Activated CD4-positive, alpha-beta T cell treated with anti-CD3 and anti-CD28 coated beads for 1 hour (primary cell): ENCODE data around the gene PGBD1.

ENCODE experiments used
- DNase-seq: peaks from one replicate; pipeline ENCODE4 v3.0.0-alpha.2; 2020

PGBD1 gene

GRCh38 chr6:28281288-28282064, at the start of gene PGBD1:
TSS of gene PGBD1 (plus strand) at chr6:28281572. CDS start at chr6:28283814, 2,242 bp downstream.
- peak; percentile 24 for DNase-seq

- DNase-seq = no peak
Observed at GRCh38 chr6:28232785-28233184, 48.6 kb upstream of the PGBD1 start.

DNA sequence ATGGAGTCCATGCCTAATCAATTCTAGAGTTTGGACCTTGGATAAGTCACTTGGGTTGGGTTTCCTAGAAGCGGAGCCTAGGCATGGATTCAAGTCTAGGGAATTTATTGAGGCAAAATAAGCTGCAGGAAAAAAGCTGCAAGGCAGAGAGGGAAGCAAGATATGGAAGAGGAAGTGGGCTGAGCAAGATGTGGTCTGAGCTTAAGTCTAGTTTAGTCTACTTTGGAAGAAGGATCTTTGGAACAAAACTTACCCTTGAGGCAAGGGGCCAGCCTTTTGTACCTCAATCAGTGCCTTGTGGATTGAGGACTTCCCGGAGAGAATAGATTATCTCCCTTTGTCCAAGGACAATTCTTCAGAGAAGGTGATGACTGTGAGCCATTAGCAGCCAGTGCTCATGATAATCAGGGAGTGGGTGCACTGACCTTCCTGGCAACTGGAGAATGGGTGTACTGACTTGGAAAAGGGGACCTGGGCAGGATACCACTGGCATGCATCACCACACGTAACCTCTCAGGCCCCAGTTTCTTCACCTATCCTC, 45.4 kb upstream of the PGBD1 start:
- DNase-seq = no peak

DNA sequence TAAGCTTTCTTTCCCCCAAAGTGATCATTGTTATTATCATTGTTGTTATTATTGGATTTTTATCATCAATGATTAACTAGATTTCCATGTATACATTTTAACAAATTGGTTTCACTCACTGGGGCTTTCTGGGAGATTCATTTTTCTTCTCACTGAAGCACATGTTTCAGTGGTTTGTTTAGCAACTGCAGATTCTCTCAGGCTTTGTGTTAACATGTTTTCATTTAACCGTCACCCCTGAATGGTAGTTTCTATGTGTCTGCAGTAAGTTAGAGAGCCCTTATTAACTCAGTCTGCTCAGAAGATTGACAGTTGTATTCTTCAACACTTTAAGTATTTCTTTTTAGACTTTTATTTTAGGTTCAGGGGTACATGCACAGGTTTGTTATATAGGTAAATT, 41.7 kb upstream of the PGBD1 start:
- DNase-seq = no peak

DNA sequence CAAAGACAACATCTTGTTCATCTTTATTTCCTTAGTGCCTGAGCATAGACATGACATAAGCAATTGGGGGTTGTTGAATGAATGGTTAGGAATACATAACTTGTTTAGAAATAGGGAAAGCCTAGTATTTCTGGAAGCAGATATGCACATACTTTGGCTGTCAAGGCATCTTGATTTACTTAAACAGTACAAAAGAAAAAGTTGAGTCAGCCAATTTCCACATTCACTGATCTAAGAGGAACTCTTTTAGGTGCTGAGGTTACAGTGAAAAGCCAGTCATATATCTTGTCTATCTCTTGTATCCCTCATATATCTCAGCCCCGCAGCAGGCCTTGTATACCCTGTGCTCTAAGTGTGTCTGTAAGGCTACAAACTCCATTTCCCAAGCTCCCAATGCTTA, 40.9 kb upstream of the PGBD1 start:
- no peak for DNase-seq

GRCh38 chr6:28243946-28244345, 37.4 kb upstream of the PGBD1 start:
- no peak for DNase-seq

DNA sequence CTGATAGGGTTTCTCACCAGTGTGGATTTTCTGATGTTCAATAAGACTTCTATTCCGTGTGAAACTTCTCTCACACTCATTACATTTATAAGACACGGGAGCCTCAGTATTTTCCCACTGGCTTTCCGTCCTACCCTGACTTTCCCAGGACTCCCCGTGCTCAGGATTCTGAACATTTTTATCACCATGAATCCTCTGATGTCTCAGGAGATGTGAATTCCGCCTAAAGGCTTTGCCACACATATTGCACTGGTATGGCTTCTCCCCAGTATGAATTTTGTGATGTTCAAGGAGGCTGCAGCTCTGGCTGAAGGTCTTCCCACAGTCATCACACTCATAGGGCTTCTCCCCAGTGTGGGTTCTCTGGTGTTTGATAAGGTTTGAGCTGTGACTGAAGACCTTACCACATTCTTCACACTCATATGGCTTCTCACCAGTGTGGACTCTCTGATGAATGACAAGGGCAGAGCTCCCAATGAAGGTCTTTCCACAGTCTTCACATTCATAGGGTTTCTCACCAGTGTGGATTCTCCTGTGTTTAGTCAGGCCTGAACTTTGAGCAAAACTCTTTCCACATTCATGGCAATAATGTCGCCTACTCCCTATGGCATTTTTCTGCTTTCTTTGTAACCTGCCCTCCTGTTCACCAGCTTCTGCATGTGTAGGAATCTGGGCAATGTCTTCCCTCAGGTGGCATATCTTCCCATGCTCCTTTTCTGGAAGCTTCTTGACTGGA, 36.0 kb upstream of the PGBD1 start:
- no peak for DNase-seq

GRCh38 chr6:28248916-28249315, 32.5 kb upstream of the PGBD1 start:
- DNase-seq = no peak

DNA sequence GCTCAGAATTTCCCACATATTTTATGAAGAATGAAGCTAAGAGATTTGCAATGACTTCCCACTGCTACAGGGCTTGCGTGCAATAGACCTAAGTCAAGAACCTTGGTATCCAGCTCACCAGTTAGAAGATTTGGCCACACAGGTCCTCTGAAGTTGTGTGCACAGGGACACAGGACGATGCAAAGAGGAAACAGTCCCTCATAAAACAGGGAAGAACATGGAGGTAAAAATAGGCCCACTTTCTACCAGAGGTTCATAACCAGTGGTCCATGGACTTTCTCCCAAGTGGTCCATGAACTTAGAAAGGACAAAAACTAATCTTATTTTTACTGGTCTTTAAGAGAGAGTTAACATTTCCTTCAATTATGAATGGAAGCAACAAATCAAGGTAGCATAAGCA, 30.6 kb upstream of the PGBD1 start:
- no peak for DNase-seq

- DNase-seq = no peak
Observed at GRCh38 chr6:28251661-28252008, 29.7 kb upstream of the PGBD1 start.

DNA sequence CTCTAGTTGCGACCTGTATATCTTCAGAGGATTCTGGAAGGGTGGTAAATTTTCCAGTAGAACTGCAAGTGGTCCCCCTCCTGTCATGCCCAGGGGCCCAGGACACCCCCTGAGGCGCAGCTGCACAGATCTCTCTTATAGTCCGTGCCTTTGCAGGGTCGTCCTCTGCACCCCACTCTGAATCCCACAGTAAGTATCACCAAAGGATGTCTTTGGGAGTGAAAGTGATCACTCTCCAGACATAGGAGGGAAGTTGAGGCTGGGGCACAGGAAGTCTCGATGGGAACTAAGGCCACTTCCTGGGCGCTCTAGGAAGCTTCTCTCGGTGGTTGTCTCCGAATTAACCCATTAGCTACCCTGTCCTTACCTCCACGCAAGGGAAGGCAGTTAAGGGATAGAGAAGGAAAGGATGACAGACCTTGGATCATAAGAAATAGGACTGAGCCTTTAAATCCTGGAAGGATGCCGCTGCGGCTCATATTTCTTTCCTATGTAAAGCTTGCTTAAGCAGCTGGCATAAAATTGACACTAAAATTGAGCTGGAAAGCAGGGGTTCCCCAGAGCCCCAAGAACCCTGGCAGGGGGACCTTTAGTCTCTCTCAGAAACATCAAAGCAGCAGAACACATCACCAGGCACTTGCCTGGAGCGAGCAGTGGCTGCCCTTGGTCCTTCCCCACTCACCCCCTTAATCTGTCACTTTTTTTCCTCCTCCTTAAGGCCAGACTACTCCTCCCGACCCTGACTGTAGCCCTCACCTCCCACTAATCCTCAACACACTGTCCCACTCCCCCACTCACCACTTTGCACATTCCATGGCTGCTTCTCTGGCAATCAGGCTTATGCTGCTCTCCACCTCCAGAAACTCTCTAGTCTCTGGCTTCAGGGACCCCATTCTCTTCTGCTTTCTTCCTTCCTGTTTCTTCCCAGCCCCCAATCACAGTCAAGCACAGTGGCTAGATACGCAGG, 29.1 kb upstream of the PGBD1 start, which contains the start of gene ZKSCAN4:
Gene ZKSCAN4, minus strand, starts transcription at position 261 of the 967 bp plus-strand sequence. CDS start 289 bp downstream, outside the sequence.
- DNase-seq = peak; percentile 67

DNA sequence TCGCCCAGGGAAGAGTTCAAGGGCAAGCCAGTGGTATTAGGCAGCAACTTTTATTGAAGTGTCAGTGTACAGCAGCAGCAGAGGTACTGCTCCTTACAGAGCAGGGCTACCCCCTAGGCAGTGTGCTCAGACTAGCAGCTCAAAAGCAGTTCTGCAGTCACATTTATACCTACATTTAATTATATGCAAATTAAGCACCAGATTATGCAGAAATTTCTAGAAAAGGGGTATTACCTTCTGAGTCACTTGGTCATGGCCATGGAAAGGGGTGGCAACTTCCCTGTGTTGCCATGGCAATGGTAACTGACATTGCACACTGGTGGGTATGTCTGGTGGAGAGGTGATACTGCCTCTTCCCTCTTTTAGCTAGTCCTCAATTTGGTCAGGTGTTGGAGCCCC, 27.3 kb upstream of the PGBD1 start:
- no peak for DNase-seq

DNA sequence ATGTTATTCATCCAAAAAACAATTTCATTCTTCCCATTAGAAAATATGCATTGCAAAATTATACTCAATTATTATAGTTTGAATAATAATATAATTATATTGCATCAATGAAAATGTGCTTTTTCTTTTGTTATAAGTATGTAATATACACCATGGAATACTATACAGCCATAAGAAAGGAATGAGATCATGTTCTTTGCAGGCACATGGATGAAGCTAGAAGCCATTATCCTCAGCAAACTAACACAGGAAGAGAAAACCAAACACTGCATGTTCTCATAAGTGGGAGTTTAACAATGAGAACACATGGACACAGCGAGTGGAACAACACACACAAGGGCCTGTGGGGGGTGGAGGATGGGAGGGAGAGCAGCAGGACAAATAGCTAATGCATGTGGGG, 24.3 kb upstream of the PGBD1 start:
- no peak for DNase-seq

DNA sequence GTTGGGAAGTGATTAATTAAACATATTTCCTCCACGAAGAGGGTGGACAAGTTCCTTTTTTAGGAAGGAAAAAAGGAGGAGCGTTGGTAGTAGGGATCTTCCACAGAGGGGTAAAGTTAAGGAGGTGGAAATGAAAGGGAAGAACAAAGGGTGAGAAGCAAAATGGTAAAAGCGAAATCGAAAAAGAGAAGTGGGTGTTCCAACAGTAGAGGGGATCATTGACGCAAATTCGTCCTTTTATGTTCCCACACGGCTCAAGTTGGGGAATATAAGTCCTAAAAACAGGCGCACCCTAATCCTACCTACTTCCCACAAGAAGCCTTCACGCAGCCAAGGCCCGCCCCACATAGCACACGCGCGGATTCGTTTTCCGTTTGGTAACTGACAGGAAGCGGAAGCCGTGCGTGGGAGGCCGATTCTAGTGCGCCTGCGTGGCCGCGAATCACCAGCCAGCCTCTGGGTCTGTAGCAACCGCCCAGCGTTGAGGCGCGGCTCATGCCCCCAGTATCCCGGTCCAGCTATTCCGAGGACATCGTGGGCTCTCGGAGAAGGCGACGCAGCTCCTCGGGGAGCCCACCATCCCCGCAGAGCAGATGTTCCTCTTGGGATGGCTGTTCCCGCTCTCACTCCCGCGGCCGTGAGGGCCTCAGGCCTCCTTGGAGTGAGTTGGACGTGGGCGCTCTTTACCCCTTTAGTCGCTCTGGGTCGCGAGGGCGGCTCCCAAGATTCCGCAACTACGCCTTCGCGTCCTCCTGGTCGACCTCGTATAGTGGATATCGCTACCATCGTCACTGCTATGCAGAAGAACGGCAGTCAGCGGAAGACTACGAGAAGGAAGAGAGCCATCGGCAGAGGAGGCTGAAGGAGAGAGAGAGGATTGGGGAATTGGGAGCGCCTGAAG, 22.2 kb upstream of the PGBD1 start, which contains the start of gene NKAPL:
Gene NKAPL, plus strand, starts transcription at position 421 of the 901 bp plus-strand sequence. Its CDS starts 75 bp downstream, at position 496.
- peak; percentile 47 for DNase-seq

DNA sequence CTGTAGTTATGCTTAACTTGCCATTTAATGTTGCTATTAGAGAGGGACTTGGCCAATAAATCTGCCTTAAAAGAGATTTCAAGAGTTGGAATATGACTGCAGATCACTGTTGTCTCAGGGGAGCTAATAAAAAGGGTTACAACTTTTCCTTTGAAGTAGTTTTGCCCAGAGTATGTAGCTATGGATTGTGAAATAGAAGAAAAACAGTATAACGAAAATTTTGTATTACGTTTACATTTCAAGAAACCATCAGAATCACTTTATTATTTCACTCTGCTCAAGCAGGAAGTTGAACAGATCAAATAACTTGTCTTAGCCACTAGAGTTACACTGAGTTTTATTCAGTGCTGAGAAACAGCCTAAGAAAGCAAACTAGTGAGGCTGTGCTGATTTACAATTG, 17.4 kb upstream of the PGBD1 start:
- DNase-seq = no peak

GRCh38 chr6:28264834-28265401, 16.5 kb upstream of the PGBD1 start:
- DNase-seq = no peak

GRCh38 chr6:28266563-28266961, 14.8 kb upstream of the PGBD1 start:
- DNase-seq = no peak

GRCh38 chr6:28266962-28267694, 14.2 kb upstream of the PGBD1 start, which contains the start of gene ZSCAN26:
TSS of gene ZSCAN26 (plus strand) at chr6:28267143. CDS start at chr6:28271920, 4,777 bp downstream.
- peak; percentile 78 for DNase-seq

DNA sequence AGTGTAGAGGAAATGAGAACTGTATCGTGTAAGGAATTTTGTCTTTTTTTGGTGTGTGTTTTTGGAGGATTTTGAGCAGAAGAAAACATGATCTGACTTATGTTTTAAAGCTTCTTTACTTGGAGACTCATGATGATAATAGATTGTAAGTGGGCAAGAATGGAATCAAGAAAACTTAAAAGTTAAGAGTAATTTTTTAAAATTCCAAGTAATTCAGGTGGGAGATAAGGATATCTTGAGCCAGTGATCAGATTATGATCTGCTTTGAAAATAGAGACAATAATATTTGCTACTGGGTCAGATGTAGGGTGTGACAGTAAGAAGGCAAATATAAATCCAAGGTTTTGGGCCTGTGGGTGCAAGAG, 13.7 kb upstream of the PGBD1 start:
- DNase-seq = no peak

- DNase-seq = no peak
Observed at GRCh38 chr6:28269492-28269891, 11.9 kb upstream of the PGBD1 start.
